HepG2 (cell line): ENCODE data around the gene GLTPD2. TPM values are rescaled to one million over a fixed set of nuclear protein-coding genes. Genes with fewer than 3 reads are reported as not detected.

Source experiments
- ADNP ChIP-seq: sonication (generic); formaldehyde crosslinking; IDR thresholded peaks from 2 replicates; pipeline ENCODE4 v1.4.0; 2020; ENCODE audit warnings: missing genetic modification reagents
- JDP2 ChIP-seq: sonication (generic); formaldehyde crosslinking; IDR thresholded peaks from 2 replicates; pipeline ENCODE4 v1.8.1; 2022; ENCODE audit warnings: missing genetic modification reagents, borderline replicate concordance
- KLF16 ChIP-seq, 2 experiments: sonication (generic) in 1 of 2; formaldehyde crosslinking in 1 of 2; IDR thresholded peaks; 2 replicates each; pipeline versions ENCODE4 v1.6.1 to v1.8.0; 2016 to 2023; ENCODE audit warnings: missing genetic modification reagents in 2 of 2, missing compliant biosample characterization in 1 of 2
- NFKB2 ChIP-seq: sonication (generic); formaldehyde crosslinking; IDR thresholded peaks from 2 replicates; pipeline ENCODE4 v1.4.0; 2020; ENCODE audit warnings: missing genetic modification reagents, borderline replicate concordance
- NR2F6 ChIP-seq, 2 experiments: IDR thresholded peaks; 2 replicates each; pipeline ENCODE4 v1.6.1; 2016; ENCODE audit warnings: antibody characterized with exemption in 1 of 2, mild to moderate bottlenecking in 1 of 2
- NR3C1 ChIP-seq: sonication (generic); formaldehyde crosslinking; IDR thresholded peaks from 2 replicates; pipeline ENCODE4 v1.4.0; 2020; ENCODE audit warnings: missing genetic modification reagents
- POLR2AphosphoS5 ChIP-seq: IDR thresholded peaks from 2 replicates; pipeline ENCODE4 v1.6.1; 2012; ENCODE audit warnings: low read depth, low read length
- RAD51 ChIP-seq: fragments of 450-650 bp; IDR thresholded peaks from 2 replicates; pipeline ENCODE4 v1.6.1; 2016; ENCODE audit warnings: borderline replicate concordance
- SAFB2 ChIP-seq: sonication (generic); formaldehyde crosslinking; IDR thresholded peaks from 2 replicates; pipeline ENCODE4 v1.5.1; 2020; ENCODE audit warnings: missing genetic modification reagents, low read depth, mild to moderate bottlenecking, borderline replicate concordance
- SALL2 ChIP-seq: sonication (generic); formaldehyde crosslinking; IDR thresholded peaks from 2 replicates; pipeline ENCODE4 v1.8.1; 2023; ENCODE audit warnings: mild to moderate bottlenecking, missing genetic modification reagents, inconsistent platforms
- SATB2 ChIP-seq: sonication (generic); formaldehyde crosslinking; IDR thresholded peaks from 2 replicates; pipeline ENCODE4 v1.5.0; 2020; ENCODE audit warnings: missing genetic modification reagents
- SP4 ChIP-seq: sonication (generic); formaldehyde crosslinking; IDR thresholded peaks from 2 replicates; pipeline ENCODE4 v1.8.1; 2023; ENCODE audit warnings: mild to moderate bottlenecking, missing genetic modification reagents
- ZNF382 ChIP-seq: sonication (generic); formaldehyde crosslinking; IDR thresholded peaks from 2 replicates; pipeline ENCODE4 v1.5.0; 2020; ENCODE audit warnings: missing genetic modification reagents, mild to moderate bottlenecking, borderline replicate concordance
- ZNF460 ChIP-seq: sonication (generic); formaldehyde crosslinking; IDR thresholded peaks from 2 replicates; pipeline ENCODE4 v1.5.1; 2020; ENCODE audit warnings: missing genetic modification reagents, mild to moderate bottlenecking, borderline replicate concordance
- ZNF598 ChIP-seq: sonication (generic); formaldehyde crosslinking; IDR thresholded peaks from 2 replicates; pipeline ENCODE4 v1.5.1; 2020; ENCODE audit warnings: mild to moderate bottlenecking, missing genetic modification reagents, borderline replicate concordance
- ZNF781 ChIP-seq: sonication (generic); formaldehyde crosslinking; IDR thresholded peaks from 2 replicates; pipeline ENCODE4 v1.5.1; 2020; ENCODE audit warnings: borderline replicate concordance, mild to moderate bottlenecking, missing genetic modification reagents; ENCODE audit errors: not compliant biosample characterization
- ZNF788 ChIP-seq: sonication (generic); formaldehyde crosslinking; IDR thresholded peaks from 2 replicates; pipeline ENCODE4 v1.5.0; 2020; ENCODE audit warnings: mild to moderate bottlenecking, missing genetic modification reagents, borderline replicate concordance
- polyA plus RNA-seq, 8 experiments: library from polyadenylated mRNA; depleted of rRNA in 3 of 8; stranded (reverse) in 7 of 8; unstranded in 1 of 8; fragments of >200 nt; fragmentation: Illumina TruSeq in 4 of 8; extraction: Trizol in 4 of 8; gene quantifications; 2 replicates each; pipeline versions ENCODE4 v1.2.1 to v1.2.3, GENCODE V29; 2011 to 2016; ENCODE audit warnings: low read depth in 4 of 8, missing spikeins in 1 of 8, mixed read lengths in 1 of 8; ENCODE audit not compliant: insufficient read depth in 1 of 8
- total RNA-seq, 5 experiments: library from RNA; depleted of rRNA; stranded (reverse); fragments of >200 nt; fragmentation: Illumina TruSeq; extraction: Trizol; gene quantifications; 2 replicates each; pipeline ENCODE4 v1.2.3, GENCODE V29; 2016; ENCODE audit warnings: low read depth in 1 of 5
- TF ChIP-seq, protein P1 (sequence below): sonication (generic); formaldehyde crosslinking; conservative IDR thresholded peaks from 2 replicates; pipeline ENCODE4 v1.4.0; 2020; ENCODE audit warnings: mild to moderate bottlenecking, missing genetic modification reagents, moderate library complexity
- TF ChIP-seq, protein P2 (sequence below): sonication (generic); formaldehyde crosslinking; IDR thresholded peaks from 2 replicates; pipeline ENCODE4 v1.4.0; 2020; ENCODE audit warnings: missing genetic modification reagents
- TF ChIP-seq, protein P3 (sequence below): sonication (generic); formaldehyde crosslinking; IDR thresholded peaks from 2 replicates; pipeline ENCODE4 v1.4.0; 2020; ENCODE audit warnings: missing genetic modification reagents, borderline replicate concordance
- TF ChIP-seq, protein P4 (sequence below): sonication (generic); formaldehyde crosslinking; IDR thresholded peaks from 2 replicates; pipeline ENCODE4 v1.5.0; 2020; ENCODE audit warnings: missing genetic modification reagents

GLTPD2 gene
- total and polyA plus RNA-seq, 2 of the 13 experiments (the other 11 are each of a cell fraction or from before 2014, with no cell fraction given): 7.5 to 12.9 TPM

DNA sequence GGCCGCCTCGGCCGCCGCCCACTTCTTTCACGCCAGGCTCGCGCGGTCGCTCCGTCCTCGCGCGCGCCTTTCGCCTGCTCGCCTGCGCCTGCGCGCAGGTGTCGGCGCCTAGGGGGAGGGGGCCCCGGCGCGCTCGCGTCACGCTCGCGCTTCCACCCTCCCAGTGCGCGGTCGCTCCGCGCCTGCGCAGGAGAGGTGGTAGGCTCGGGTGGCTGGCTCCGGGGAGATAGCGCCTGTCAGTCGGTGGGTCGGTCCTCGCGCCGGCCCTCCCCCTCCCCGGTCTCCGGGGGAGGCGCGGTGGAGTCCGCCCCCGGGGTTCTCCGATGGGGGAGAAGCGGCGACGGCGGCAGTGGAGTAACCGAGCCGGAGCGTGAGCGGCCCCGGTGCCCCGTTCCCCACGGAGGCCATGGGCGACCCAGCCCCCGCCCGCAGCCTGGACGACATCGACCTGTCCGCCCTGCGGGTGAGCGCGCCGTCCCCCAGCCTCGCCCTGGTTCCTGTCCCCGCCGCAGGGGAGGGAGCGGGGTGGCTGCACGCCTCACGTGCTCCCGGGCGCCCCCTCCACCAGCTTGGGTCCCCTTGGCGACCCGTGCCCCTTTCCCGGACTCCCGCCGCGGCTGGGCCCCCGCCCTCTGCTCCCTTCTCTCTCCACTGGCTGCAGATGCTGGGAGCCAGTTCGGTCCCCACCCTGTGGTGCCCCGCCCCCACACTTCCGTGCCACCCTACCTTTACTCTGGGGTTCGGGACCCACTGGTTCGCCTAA, 44.6 kb downstream of the GLTPD2 start, which contains the start of gene MINK1 (continued):
- TF ChIP-seq, protein P1, sequence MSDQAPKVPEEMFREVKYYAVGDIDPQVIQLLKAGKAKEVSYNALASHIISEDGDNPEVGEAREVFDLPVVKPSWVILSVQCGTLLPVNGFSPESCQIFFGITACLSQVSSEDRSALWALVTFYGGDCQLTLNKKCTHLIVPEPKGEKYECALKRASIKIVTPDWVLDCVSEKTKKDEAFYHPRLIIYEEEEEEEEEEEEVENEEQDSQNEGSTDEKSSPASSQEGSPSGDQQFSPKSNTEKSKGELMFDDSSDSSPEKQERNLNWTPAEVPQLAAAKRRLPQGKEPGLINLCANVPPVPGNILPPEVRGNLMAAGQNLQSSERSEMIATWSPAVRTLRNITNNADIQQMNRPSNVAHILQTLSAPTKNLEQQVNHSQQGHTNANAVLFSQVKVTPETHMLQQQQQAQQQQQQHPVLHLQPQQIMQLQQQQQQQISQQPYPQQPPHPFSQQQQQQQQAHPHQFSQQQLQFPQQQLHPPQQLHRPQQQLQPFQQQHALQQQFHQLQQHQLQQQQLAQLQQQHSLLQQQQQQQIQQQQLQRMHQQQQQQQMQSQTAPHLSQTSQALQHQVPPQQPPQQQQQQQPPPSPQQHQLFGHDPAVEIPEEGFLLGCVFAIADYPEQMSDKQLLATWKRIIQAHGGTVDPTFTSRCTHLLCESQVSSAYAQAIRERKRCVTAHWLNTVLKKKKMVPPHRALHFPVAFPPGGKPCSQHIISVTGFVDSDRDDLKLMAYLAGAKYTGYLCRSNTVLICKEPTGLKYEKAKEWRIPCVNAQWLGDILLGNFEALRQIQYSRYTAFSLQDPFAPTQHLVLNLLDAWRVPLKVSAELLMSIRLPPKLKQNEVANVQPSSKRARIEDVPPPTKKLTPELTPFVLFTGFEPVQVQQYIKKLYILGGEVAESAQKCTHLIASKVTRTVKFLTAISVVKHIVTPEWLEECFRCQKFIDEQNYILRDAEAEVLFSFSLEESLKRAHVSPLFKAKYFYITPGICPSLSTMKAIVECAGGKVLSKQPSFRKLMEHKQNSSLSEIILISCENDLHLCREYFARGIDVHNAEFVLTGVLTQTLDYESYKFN (CRISPR knock-in tag): peak; percentile 14; the same call in 1 of the 2 replicates
- no peak for TF ChIP-seq NR3C1 (CRISPR knock-in tag)
- TF ChIP-seq, protein P2, sequence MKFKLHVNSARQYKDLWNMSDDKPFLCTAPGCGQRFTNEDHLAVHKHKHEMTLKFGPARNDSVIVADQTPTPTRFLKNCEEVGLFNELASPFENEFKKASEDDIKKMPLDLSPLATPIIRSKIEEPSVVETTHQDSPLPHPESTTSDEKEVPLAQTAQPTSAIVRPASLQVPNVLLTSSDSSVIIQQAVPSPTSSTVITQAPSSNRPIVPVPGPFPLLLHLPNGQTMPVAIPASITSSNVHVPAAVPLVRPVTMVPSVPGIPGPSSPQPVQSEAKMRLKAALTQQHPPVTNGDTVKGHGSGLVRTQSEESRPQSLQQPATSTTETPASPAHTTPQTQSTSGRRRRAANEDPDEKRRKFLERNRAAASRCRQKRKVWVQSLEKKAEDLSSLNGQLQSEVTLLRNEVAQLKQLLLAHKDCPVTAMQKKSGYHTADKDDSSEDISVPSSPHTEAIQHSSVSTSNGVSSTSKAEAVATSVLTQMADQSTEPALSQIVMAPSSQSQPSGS (CRISPR knock-in tag): no peak
- TF ChIP-seq ZNF598 (CRISPR knock-in tag): 0 out of 2 replicates have a peak, but pooled peaks have one; percentile 60
- no peak for TF ChIP-seq ZNF382 (CRISPR knock-in tag)
- TF ChIP-seq JDP2 (CRISPR knock-in tag): no peak
- TF ChIP-seq ZNF460 (CRISPR knock-in tag): no peak
- TF ChIP-seq NR2F6 (IDR thresholded peaks at IDR 0.05): no peak
- no peak for TF ChIP-seq NR2F6 (CRISPR knock-in tag; IDR thresholded peaks at IDR 0.05)
- no peak for TF ChIP-seq SP4 (CRISPR knock-in tag)
- peak; percentile 83 for TF ChIP-seq SAFB2 (CRISPR knock-in tag)
- no peak for TF ChIP-seq ADNP
- TF ChIP-seq, protein P3, sequence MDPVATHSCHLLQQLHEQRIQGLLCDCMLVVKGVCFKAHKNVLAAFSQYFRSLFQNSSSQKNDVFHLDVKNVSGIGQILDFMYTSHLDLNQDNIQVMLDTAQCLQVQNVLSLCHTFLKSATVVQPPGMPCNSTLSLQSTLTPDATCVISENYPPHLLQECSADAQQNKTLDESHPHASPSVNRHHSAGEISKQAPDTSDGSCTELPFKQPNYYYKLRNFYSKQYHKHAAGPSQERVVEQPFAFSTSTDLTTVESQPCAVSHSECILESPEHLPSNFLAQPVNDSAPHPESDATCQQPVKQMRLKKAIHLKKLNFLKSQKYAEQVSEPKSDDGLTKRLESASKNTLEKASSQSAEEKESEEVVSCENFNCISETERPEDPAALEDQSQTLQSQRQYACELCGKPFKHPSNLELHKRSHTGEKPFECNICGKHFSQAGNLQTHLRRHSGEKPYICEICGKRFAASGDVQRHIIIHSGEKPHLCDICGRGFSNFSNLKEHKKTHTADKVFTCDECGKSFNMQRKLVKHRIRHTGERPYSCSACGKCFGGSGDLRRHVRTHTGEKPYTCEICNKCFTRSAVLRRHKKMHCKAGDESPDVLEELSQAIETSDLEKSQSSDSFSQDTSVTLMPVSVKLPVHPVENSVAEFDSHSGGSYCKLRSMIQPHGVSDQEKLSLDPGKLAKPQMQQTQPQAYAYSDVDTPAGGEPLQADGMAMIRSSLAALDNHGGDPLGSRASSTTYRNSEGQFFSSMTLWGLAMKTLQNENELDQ: no peak
- no peak for TF ChIP-seq SALL2 (CRISPR knock-in tag)
- TF ChIP-seq, protein P4, sequence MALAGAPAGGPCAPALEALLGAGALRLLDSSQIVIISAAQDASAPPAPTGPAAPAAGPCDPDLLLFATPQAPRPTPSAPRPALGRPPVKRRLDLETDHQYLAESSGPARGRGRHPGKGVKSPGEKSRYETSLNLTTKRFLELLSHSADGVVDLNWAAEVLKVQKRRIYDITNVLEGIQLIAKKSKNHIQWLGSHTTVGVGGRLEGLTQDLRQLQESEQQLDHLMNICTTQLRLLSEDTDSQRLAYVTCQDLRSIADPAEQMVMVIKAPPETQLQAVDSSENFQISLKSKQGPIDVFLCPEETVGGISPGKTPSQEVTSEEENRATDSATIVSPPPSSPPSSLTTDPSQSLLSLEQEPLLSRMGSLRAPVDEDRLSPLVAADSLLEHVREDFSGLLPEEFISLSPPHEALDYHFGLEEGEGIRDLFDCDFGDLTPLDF: peak; percentile 55; the same call in 1 of the 2 replicates
- TF ChIP-seq KLF16 (CRISPR knock-in tag; IDR thresholded peaks at IDR 0.05): no peak; a peak in 1 of 4 replicates
- no peak for TF ChIP-seq ZNF781 (CRISPR knock-in tag)
- TF ChIP-seq NFKB2: peak; percentile 60; the same call in 1 of the 2 replicates
- TF ChIP-seq ZNF788 (CRISPR knock-in tag): peak; percentile 28; the same call in 1 of the 2 replicates
- TF ChIP-seq RAD51: no peak
- TF ChIP-seq POLR2AphosphoS5: peak; percentile 68
- 0 out of 2 replicates have a peak, but pooled peaks have one; percentile 38 for TF ChIP-seq SATB2 (CRISPR knock-in tag)
